HepG2 (cell line): ENCODE results near the gene GEMIN2. TPM values are rescaled to one million over a fixed set of nuclear protein-coding genes. Genes with fewer than 3 reads are reported as not detected.

Source experiments
- AGO2 ChIP-seq: fragments of 200-400 bp; formaldehyde crosslinking; optimal IDR thresholded peaks from 2 replicates; pipeline ENCODE3; 2017; ENCODE audit warnings: mild to moderate bottlenecking, low read depth, low read length, moderate library complexity
- CTCF ChIP-seq: sonication (generic); formaldehyde crosslinking; IDR thresholded peaks from 2 replicates; pipeline ENCODE4 v1.5.0; 2020; ENCODE audit warnings: mild to moderate bottlenecking, missing genetic modification reagents, moderate library complexity
- FOSL2 ChIP-seq: sonication (generic); formaldehyde crosslinking; IDR thresholded peaks from 2 replicates; pipeline ENCODE4 v1.4.0; 2020; ENCODE audit warnings: missing genetic modification reagents
- GTF2F1 ChIP-seq: fragments of 150-350 bp; IDR thresholded peaks from 2 replicates; pipeline ENCODE4 v1.6.1; 2014; ENCODE audit warnings: low read length
- HHEX ChIP-seq: IDR thresholded peaks from 2 replicates; pipeline ENCODE4 v1.6.1; 2016; ENCODE audit warnings: control low read depth
- KDM5A ChIP-seq: fragments of 200-600 bp; sonication (generic); IDR thresholded peaks from 2 replicates; pipeline ENCODE4 v1.7.0; 2018; ENCODE audit warnings: antibody characterized with exemption, mild to moderate bottlenecking, low read length, borderline replicate concordance
- MIER3 ChIP-seq: IDR thresholded peaks from 2 replicates; pipeline ENCODE4 v1.6.1; 2016; ENCODE audit warnings: missing compliant biosample characterization, borderline replicate concordance
- NPAS2 ChIP-seq: sonication (generic); formaldehyde crosslinking; IDR thresholded peaks from 2 replicates; pipeline ENCODE4 v1.8.0; 2022; ENCODE audit warnings: mild to moderate bottlenecking, missing genetic modification reagents, borderline replicate concordance
- SP1 ChIP-seq, 2 experiments: fragments of 450-650 bp in 1 of 2; sonication (generic) in 1 of 2; formaldehyde crosslinking in 1 of 2; IDR thresholded peaks; 2 replicates each; pipeline versions ENCODE4 v1.4.0 to v1.6.1; 2016 to 2020; ENCODE audit warnings: missing genetic modification reagents in 1 of 2
- SRY ChIP-seq: sonication (generic); formaldehyde crosslinking; IDR thresholded peaks from 2 replicates; pipeline ENCODE4 v1.8.0; 2022; ENCODE audit warnings: mild to moderate bottlenecking, missing genetic modification reagents
- TBP ChIP-seq: sonication (generic); formaldehyde crosslinking; IDR thresholded peaks from 2 replicates; pipeline ENCODE4 v1.5.0; 2020; ENCODE audit warnings: missing genetic modification reagents
- TOPORS ChIP-seq: sonication (generic); formaldehyde crosslinking; IDR thresholded peaks from 2 replicates; pipeline ENCODE4 v1.8.0; 2023; ENCODE audit warnings: mild to moderate bottlenecking, missing genetic modification reagents
- YY1 ChIP-seq: IDR thresholded peaks from 2 replicates; pipeline ENCODE4 v1.6.1; 2011; ENCODE audit warnings: low read length, low read depth, moderate library complexity, mild to moderate bottlenecking; ENCODE audit not compliant: insufficient read depth, insufficient replicate concordance
- ZBTB34 ChIP-seq: sonication (generic); formaldehyde crosslinking; IDR thresholded peaks from 2 replicates; pipeline ENCODE4 v1.8.0; 2022; ENCODE audit warnings: mild to moderate bottlenecking, missing genetic modification reagents
- ZNF143 ChIP-seq: sonication (generic); formaldehyde crosslinking; IDR thresholded peaks from 2 replicates; pipeline ENCODE4 v1.4.0; 2020; ENCODE audit warnings: missing genetic modification reagents
- ZNF737 ChIP-seq: sonication (generic); formaldehyde crosslinking; IDR thresholded peaks from 2 replicates; pipeline ENCODE4 v1.5.0; 2020; ENCODE audit warnings: missing genetic modification reagents, mild to moderate bottlenecking, borderline replicate concordance
- ZNF75D ChIP-seq: sonication (generic); formaldehyde crosslinking; IDR thresholded peaks from 2 replicates; pipeline ENCODE4 v1.8.1; 2023; ENCODE audit warnings: missing genetic modification reagents, mild to moderate bottlenecking, borderline replicate concordance
- ZZZ3 ChIP-seq: sonication (generic); formaldehyde crosslinking; IDR thresholded peaks from 2 replicates; pipeline ENCODE4 v1.4.0; 2020; ENCODE audit warnings: missing genetic modification reagents, mild to moderate bottlenecking, borderline replicate concordance
- polyA plus RNA-seq, 8 experiments: library from polyadenylated mRNA; depleted of rRNA in 3 of 8; stranded (reverse) in 7 of 8; unstranded in 1 of 8; fragments of >200 nt; fragmentation: Illumina TruSeq in 4 of 8; extraction: Trizol in 4 of 8; gene quantifications; 2 replicates each; pipeline versions ENCODE4 v1.2.1 to v1.2.3, GENCODE V29; 2011 to 2016; ENCODE audit warnings: low read depth in 4 of 8, missing spikeins in 1 of 8, mixed read lengths in 1 of 8; ENCODE audit not compliant: insufficient read depth in 1 of 8
- total RNA-seq, 5 experiments: library from RNA; depleted of rRNA; stranded (reverse); fragments of >200 nt; fragmentation: Illumina TruSeq; extraction: Trizol; gene quantifications; 2 replicates each; pipeline ENCODE4 v1.2.3, GENCODE V29; 2016; ENCODE audit warnings: low read depth in 1 of 5
- TF ChIP-seq, protein P1 (sequence below): sonication (generic); formaldehyde crosslinking; IDR thresholded peaks from 2 replicates; pipeline ENCODE4; 2020; ENCODE audit warnings: missing genetic modification reagents, mild to moderate bottlenecking, borderline replicate concordance
- TF ChIP-seq, protein P2 (sequence below): sonication (generic); formaldehyde crosslinking; IDR thresholded peaks from 2 replicates; pipeline ENCODE4 v1.8.0; 2022; ENCODE audit warnings: missing genetic modification reagents, low read depth, mild to moderate bottlenecking, borderline replicate concordance

The GEMIN2 gene
- total and polyA plus RNA-seq, 2 of the 13 experiments (the other 11 are each of a cell fraction or from before 2014, with no cell fraction given) = 54.8 to 110 TPM

DNA sequence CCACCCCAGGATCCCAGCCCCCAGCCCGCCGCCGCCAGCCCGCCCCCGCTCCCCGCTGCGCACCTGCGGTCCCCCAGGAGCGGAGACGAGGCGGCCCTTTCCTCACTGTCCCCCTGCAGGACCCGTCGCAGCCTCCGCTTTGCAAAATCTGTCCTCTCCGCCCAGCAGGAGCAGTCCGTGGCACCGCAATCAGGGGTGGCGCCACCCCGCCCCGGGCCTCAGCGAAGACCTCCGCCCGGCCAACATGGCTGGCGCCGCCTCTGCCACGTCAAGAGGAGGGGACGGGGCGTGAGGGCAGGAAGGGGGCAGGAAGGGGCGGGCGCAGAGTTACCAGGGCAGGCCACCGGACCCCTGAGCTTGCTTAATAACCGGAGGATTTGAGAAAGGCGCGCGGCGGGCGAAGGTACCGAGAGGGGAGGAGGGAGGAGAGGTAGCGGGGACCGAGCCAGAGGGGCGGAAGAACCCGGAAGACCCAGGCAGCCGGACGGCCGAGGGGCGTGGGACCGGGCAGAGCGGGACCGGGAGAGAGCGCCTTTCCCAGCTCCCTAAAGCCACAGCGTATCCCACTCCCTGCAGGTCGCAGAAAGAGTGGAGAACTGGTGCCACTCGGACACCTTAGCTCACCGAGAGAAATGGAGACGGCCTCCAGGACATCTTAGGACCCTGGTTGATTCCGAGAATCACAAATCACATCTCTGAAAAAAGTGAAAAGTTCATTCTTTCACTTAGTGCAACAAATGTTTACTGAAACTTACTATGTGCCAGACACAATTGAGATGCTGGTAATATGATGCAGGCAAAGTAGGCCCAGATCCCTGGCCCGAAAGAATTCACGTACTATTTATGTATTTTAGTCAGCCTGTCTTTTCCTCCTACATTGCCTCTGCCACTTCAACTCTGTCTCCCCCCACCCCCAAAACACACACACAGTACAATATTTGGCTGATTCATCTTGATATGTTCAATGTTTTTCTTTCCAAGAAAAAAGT is 10.9 kb upstream of the GEMIN2 start, which contains the start of gene SEC23A (continued):
- TF ChIP-seq ZBTB34 (CRISPR knock-in tag) = peak; percentile 96
- TF ChIP-seq, protein P1, sequence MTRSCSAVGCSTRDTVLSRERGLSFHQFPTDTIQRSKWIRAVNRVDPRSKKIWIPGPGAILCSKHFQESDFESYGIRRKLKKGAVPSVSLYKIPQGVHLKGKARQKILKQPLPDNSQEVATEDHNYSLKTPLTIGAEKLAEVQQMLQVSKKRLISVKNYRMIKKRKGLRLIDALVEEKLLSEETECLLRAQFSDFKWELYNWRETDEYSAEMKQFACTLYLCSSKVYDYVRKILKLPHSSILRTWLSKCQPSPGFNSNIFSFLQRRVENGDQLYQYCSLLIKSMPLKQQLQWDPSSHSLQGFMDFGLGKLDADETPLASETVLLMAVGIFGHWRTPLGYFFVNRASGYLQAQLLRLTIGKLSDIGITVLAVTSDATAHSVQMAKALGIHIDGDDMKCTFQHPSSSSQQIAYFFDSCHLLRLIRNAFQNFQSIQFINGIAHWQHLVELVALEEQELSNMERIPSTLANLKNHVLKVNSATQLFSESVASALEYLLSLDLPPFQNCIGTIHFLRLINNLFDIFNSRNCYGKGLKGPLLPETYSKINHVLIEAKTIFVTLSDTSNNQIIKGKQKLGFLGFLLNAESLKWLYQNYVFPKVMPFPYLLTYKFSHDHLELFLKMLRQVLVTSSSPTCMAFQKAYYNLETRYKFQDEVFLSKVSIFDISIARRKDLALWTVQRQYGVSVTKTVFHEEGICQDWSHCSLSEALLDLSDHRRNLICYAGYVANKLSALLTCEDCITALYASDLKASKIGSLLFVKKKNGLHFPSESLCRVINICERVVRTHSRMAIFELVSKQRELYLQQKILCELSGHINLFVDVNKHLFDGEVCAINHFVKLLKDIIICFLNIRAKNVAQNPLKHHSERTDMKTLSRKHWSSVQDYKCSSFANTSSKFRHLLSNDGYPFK (CRISPR knock-in tag) = peak; percentile 98
- peak; percentile 90 for TF ChIP-seq ZZZ3 (CRISPR knock-in tag)
- TF ChIP-seq, protein P2, sequence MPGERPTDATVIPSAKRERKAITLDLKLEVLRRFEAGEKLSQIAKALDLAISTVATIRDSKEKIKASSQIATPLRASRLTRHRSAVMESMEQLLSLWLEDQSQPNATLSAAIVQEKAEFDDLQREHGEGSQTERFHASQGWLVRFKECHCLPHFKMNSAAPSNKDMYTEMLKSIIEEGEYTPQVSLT (CRISPR knock-in tag) = no peak; the same call in 1 of the 2 replicates
- TF ChIP-seq FOSL2 (CRISPR knock-in tag) = peak; percentile 71
- TF ChIP-seq ZNF75D (CRISPR knock-in tag) = peak; percentile 89; the same call in 1 of the 2 replicates
- peak; percentile 69 for TF ChIP-seq CTCF
- TF ChIP-seq AGO2 = peak; percentile 99
- peak; percentile 99 for TF ChIP-seq TBP (CRISPR knock-in tag)
- TF ChIP-seq YY1 = peak; percentile 97
- peak; percentile 66; the same call in 1 of the 2 replicates for TF ChIP-seq ZNF143
- TF ChIP-seq NPAS2 (CRISPR knock-in tag) = no peak
- no peak for TF ChIP-seq HHEX (CRISPR knock-in tag)
- peak; percentile 25; the same call in 1 of the 2 replicates for TF ChIP-seq ZNF737
- TF ChIP-seq SP1 (IDR thresholded peaks at IDR 0.05) = 0 out of 2 replicates have a peak, but pooled peaks have one; percentile 40
- TF ChIP-seq SP1 (CRISPR knock-in tag; IDR thresholded peaks at IDR 0.05) = peak; percentile 98
- peak; percentile 90 for TF ChIP-seq SRY (CRISPR knock-in tag)
- peak; percentile 98 for TF ChIP-seq TOPORS (CRISPR knock-in tag)
- TF ChIP-seq GTF2F1 = peak; percentile 80; the same call in 1 of the 2 replicates
- TF ChIP-seq MIER3 (CRISPR knock-in tag) = peak; percentile 99; the same call in 1 of the 2 replicates
- peak; percentile 82; the same call in 1 of the 2 replicates for TF ChIP-seq KDM5A
